MM.1S (cell line): ENCODE measurements around the gene C10orf105.
A peak's percentile ranks its signal among the peaks of the same experiment; 100 is the strongest.

ENCODE experiments used
- DNase-seq: peaks from one replicate; pipeline ENCODE4 v3.0.0-alpha.2; 2015
- H2AFZ ChIP-seq: fragments of 300-600 bp; sonication (generic); 2 replicates; pipeline ENCODE4 v1.6.0; 2016; ENCODE audit warnings: antibody characterized with exemption, low read length
- H3F3A ChIP-seq: fragments of 300-600 bp; sonication (generic); 2 replicates; pipeline ENCODE4 v1.6.1; 2016; ENCODE audit warnings: mild to moderate bottlenecking, antibody characterized with exemption, low read length, moderate library complexity, mixed read lengths; ENCODE audit not compliant: insufficient read depth
- H3K27ac ChIP-seq: fragments of 300-600 bp; sonication (generic); 2 replicates; pipeline ENCODE4 v1.5.1; 2016; ENCODE audit warnings: mild to moderate bottlenecking, low read length
- H3K27me3 ChIP-seq: fragments of 300-600 bp; sonication (generic); replicated peaks from 2 replicates; pipeline ENCODE4 v1.6.0; 2016; ENCODE audit warnings: low read length; ENCODE audit not compliant: insufficient read depth
- H3K36me3 ChIP-seq: fragments of 300-600 bp; sonication (generic); replicated peaks from 2 replicates; pipeline ENCODE4 v1.6.1; 2016; ENCODE audit warnings: mild to moderate bottlenecking, low read length, mixed read lengths; ENCODE audit not compliant: insufficient read depth
- H3K4me1 ChIP-seq: fragments of 300-600 bp; sonication (generic); 2 replicates; pipeline ENCODE4 v1.6.1; 2016; ENCODE audit warnings: low read length, mixed read lengths
- H3K4me2 ChIP-seq: fragments of 300-600 bp; sonication (generic); 2 replicates; pipeline ENCODE4 v1.6.0; 2016; ENCODE audit warnings: low read depth, low read length
- H3K4me3 ChIP-seq: fragments of 300-600 bp; sonication (generic); 2 replicates; pipeline ENCODE4 v1.5.1; 2016; ENCODE audit warnings: low read length, mixed read lengths
- H3K79me2 ChIP-seq: fragments of 300-600 bp; sonication (generic); 2 replicates; pipeline ENCODE4 v1.6.1; 2016; ENCODE audit warnings: mixed run types, low read length, mixed read lengths
- H3K9ac ChIP-seq: fragments of 300-600 bp; sonication (generic); 2 replicates; pipeline ENCODE4 v1.6.1; 2016; ENCODE audit warnings: low read length, mixed read lengths
- H3K9me2 ChIP-seq: fragments of 300-600 bp; sonication (generic); replicated peaks from 2 replicates; pipeline ENCODE4 v1.6.1; 2016; ENCODE audit warnings: mild to moderate bottlenecking, low read length, mixed read lengths; ENCODE audit not compliant: insufficient read depth
- H3K9me3 ChIP-seq: fragments of 300-600 bp; sonication (generic); replicated peaks from 2 replicates; pipeline ENCODE4 v1.6.1; 2016; ENCODE audit warnings: mild to moderate bottlenecking, low read length, mixed read lengths; ENCODE audit not compliant: insufficient read depth
- H4K20me1 ChIP-seq: fragments of 300-600 bp; sonication (generic); 2 replicates; pipeline ENCODE4 v1.6.1; 2016; ENCODE audit warnings: mild to moderate bottlenecking, low read length, moderate library complexity, mixed read lengths; ENCODE audit not compliant: insufficient read depth
- CTCF ChIP-seq: fragments of 300-600 bp; sonication (generic); IDR thresholded peaks from 2 replicates; pipeline ENCODE4 v1.5.1; 2016; ENCODE audit warnings: antibody characterized with exemption, low read length, mixed read lengths
- EZH2 ChIP-seq: fragments of 300-600 bp; sonication (generic); optimal IDR thresholded peaks from 2 replicates; pipeline ENCODE3; 2017; ENCODE audit warnings: low read depth, mild to moderate bottlenecking, antibody characterized with exemption, low read length, mixed read lengths
- EZH2phosphoT487 ChIP-seq: fragments of 300-600 bp; sonication (generic); IDR thresholded peaks from 2 replicates; pipeline ENCODE4 v1.6.1; 2018; ENCODE audit warnings: antibody characterized with exemption, low read length

C10orf105 gene

GRCh38 chr10:71697938-71698709, 21.5 kb downstream of the C10orf105 start:
- H3K9ac ChIP-seq = no peak overlapping the region
- peaks cover 35% of the 10 kb centered on the region for H3K27me3 ChIP-seq
- TF ChIP-seq CTCF (no peak), EZH2phosphoT487 (no peak), EZH2 (no peak)
- H3K27ac ChIP-seq = no peak overlapping the region
- H3K79me2 ChIP-seq = no peaks in the 10 kb centered on the region
- no peak overlapping the region for H3K4me2 ChIP-seq
- no peaks in the 10 kb centered on the region for H3K9me3 ChIP-seq
- no peak overlapping the region for H3K4me3 ChIP-seq
- no peak for DNase-seq
- no peaks in the 10 kb centered on the region for H4K20me1 ChIP-seq
- no peaks in the 10 kb centered on the region for H3F3A ChIP-seq
- H3K36me3 ChIP-seq = no peaks in the 10 kb centered on the region
- no peak overlapping the region for H2AFZ ChIP-seq
- H3K4me1 ChIP-seq = peaks cover 14% of the 10 kb centered on the region
- no peaks in the 10 kb centered on the region for H3K9me2 ChIP-seq

DNA sequence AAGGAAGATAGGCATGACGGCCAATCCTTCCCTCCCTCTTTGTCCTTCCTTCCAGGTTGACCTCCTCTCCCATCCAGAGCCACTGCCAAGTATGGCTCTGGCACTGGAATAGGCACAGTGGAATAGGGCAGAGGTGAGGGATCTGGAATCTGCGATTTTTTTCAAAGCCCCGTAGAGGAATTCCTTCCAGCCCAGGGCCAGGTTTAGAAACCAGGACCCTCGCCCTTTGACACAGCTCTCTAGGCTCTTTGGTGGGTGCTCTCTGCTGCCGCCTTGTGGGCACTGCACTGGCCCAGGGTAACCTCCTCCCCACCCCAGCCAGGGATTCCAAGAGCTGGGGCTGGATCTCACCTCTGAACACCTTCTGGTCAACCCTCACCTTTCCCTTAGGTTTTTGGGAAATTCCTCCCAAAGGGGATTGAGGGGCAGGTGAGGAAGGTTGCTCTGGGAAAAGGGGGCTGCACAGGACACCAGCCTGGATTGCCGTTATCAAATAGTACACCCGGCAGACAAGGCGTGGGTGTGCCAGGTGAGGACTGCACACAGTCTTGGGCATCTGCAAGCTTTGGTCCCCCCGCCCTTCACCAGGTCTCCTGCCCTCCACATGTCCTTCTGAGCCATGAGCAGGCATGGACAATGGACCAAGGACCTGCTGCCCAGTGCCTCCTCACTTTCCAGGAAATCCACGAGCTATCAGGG, 22.8 kb downstream of the C10orf105 start:
- DNase-seq = peak; percentile 42
- Histone ChIP-seq H3K4me2 (no peak overlapping the region), H3K4me1 (peaks cover 14% of the 10 kb centered on the region), H3K79me2 (no peaks in the 10 kb centered on the region), H3K27me3 (peaks cover 21% of the 10 kb centered on the region), H3K27ac (no peak overlapping the region), H3K36me3 (no peaks in the 10 kb centered on the region), H3F3A (no peaks in the 10 kb centered on the region), H3K9me2 (no peaks in the 10 kb centered on the region), H3K4me3 (no peak overlapping the region), H4K20me1 (no peaks in the 10 kb centered on the region), H2AFZ (no peak overlapping the region), H3K9me3 (no peaks in the 10 kb centered on the region), H3K9ac (no peak overlapping the region)
- no peak for TF ChIP-seq EZH2phosphoT487
- TF ChIP-seq CTCF = peak; percentile 90
- TF ChIP-seq EZH2 = no peak

GRCh38 chr10:71695502-71696476, 23.8 kb downstream of the C10orf105 start:
- Histone ChIP-seq H3K4me3 (no peak overlapping the region), H3K4me2 (no peak overlapping the region), H4K20me1 (no peaks in the 10 kb centered on the region), H3K9me3 (no peaks in the 10 kb centered on the region), H2AFZ (no peak overlapping the region), H3K27me3 (peaks cover 13% of the 10 kb centered on the region), H3K9ac (no peak overlapping the region), H3K4me1 (peaks cover 14% of the 10 kb centered on the region), H3K27ac (no peak overlapping the region), H3K79me2 (no peaks in the 10 kb centered on the region), H3F3A (no peaks in the 10 kb centered on the region), H3K9me2 (no peaks in the 10 kb centered on the region), H3K36me3 (no peaks in the 10 kb centered on the region)
- DNase-seq = no peak
- TF ChIP-seq EZH2 (no peak), EZH2phosphoT487 (no peak), CTCF (no peak)
